RKO (cell line): ENCODE data around the gene BRSK2.

Experiments
- DNase-seq: peaks from one replicate; pipeline ENCODE4 v3.0.0-alpha.2; 2016; ENCODE audit warnings: low spot score

Gene BRSK2

GRCh38 chr11:1453611-1454034 is 63.9 kb downstream of the BRSK2 start:
- DNase-seq: no peak

- DNase-seq: no peak
These were observed 64.8 kb downstream of the BRSK2 start for GRCh38 chr11:1454576-1454975.

GRCh38 chr11:1455032-1455762 is 65.5 kb downstream of the BRSK2 start:
- DNase-seq: no peak

GRCh38 chr11:1455763-1456060 is 66.0 kb downstream of the BRSK2 start:
- DNase-seq: no peak

- no peak for DNase-seq
These were observed 66.4 kb downstream of the BRSK2 start for GRCh38 chr11:1456176-1456575.

- DNase-seq: no peak
These were observed 67.0 kb downstream of the BRSK2 start for GRCh38 chr11:1456596-1457325.

- DNase-seq: no peak
These were observed 67.6 kb downstream of the BRSK2 start for GRCh38 chr11:1457326-1457680.

- no peak for DNase-seq
These were observed 68.1 kb downstream of the BRSK2 start for GRCh38 chr11:1457856-1458255.

- DNase-seq: peak; percentile 25
These were observed 68.8 kb downstream of the BRSK2 start for GRCh38 chr11:1458340-1459218.

GRCh38 chr11:1459219-1459575 is 69.5 kb downstream of the BRSK2 start:
- no peak for DNase-seq

- DNase-seq: no peak
These were observed 70.1 kb downstream of the BRSK2 start for GRCh38 chr11:1459764-1460395.

- DNase-seq: no peak
These were observed 70.8 kb downstream of the BRSK2 start for GRCh38 chr11:1460396-1460985.

- no peak for DNase-seq
These were observed 71.5 kb downstream of the BRSK2 start for GRCh38 chr11:1460986-1461825.

GRCh38 chr11:1461826-1462697 is 72.3 kb downstream of the BRSK2 start:
- no peak for DNase-seq

- no peak for DNase-seq
These were observed 72.9 kb downstream of the BRSK2 start for GRCh38 chr11:1462698-1462975.

- no peak for DNase-seq
These were observed 73.3 kb downstream of the BRSK2 start for GRCh38 chr11:1463056-1463455.

GRCh38 chr11:1466784-1467183 is 77.0 kb downstream of the BRSK2 start:
- DNase-seq: no peak

GRCh38 chr11:1467270-1467669 is 77.5 kb downstream of the BRSK2 start:
- no peak for DNase-seq

GRCh38 chr11:1468002-1468401 is 78.3 kb downstream of the BRSK2 start:
- no peak for DNase-seq

GRCh38 chr11:1468473-1469066 is 78.8 kb downstream of the BRSK2 start:
- DNase-seq: no peak
